Activated CD4-positive, alpha-beta T cell treated with anti-CD3 and anti-CD28 coated beads for 36 hours (primary cell): ENCODE measurements around the gene ARHGEF11. TPM values are rescaled to one million over a fixed set of nuclear protein-coding genes. Genes with fewer than 3 reads are reported as not detected.

Experiments used
- ATAC-seq: fragments of 200-7000 bp; cut with Tn5 transposase; one replicate; pipeline ENCODE4 v1.10.0; 2021; ENCODE audit warnings: mild to moderate bottlenecking, moderate library complexity
- CTCF ChIA-PET: fragments of 350-600 bp; sonication (Branson Sonifier 250); formaldehyde crosslinking; loops from one replicate; lab custom pipeline; 2021; ENCODE audit warnings: antibody characterized with exemption; lab: Charles Lee
- POLR2A ChIA-PET: fragments of 350-600 bp; sonication (Branson Sonifier 250); formaldehyde crosslinking; loops from one replicate; lab custom pipeline; 2021; ENCODE audit warnings: antibody characterized with exemption, inconsistent platforms; lab: Charles Lee
- DNase-seq: peaks from one replicate; pipeline ENCODE4 v3.0.0-alpha.2; 2020
- H3K27ac Mint-ChIP-seq: one replicate; pipeline ENCODE4 v1.8.0; 2021; ENCODE audit warnings: mixed read lengths
- H3K27me3 Mint-ChIP-seq: one replicate; pipeline ENCODE4 v1.8.0; 2021; ENCODE audit warnings: mixed read lengths
- H3K36me3 Mint-ChIP-seq: one replicate; pipeline ENCODE4 v1.8.0; 2021; ENCODE audit warnings: low read depth, mixed read lengths
- H3K4me1 Mint-ChIP-seq: one replicate; pipeline ENCODE4 v1.8.0; 2021; ENCODE audit warnings: mixed read lengths
- H3K4me3 Mint-ChIP-seq: one replicate; pipeline ENCODE4 v1.8.0; 2021; ENCODE audit warnings: mild to moderate bottlenecking, moderate library complexity, mixed read lengths
- H3K9me3 Mint-ChIP-seq: one replicate; pipeline ENCODE4 v1.8.0; 2021; ENCODE audit warnings: low read depth, mixed read lengths
- intact Hi-C, 2 experiments: fragments of 100-400 bp; cut with DNase I in 1 of 2; cut with micrococcal nuclease in 1 of 2; formaldehyde crosslinking; loops; one replicate each; pipeline versions ENCODE4 v1.14.2 to v1.15.1; 2022 to 2024; cut with DNase I, micrococcal nuclease
- total RNA-seq, 2 experiments: library from RNA; stranded (reverse); gene quantifications; one replicate each; pipeline ENCODE4 v1.2.3, GENCODE V29; 2021

Gene ARHGEF11
- total RNA-seq, 2 experiments from 2014 or later = 3.5 to 4.8 TPM

- Mint-ChIP-seq H3K36me3 (no peaks in the 10 kb centered on the region), H3K9me3 (no peaks in the 10 kb centered on the region), H3K4me1 (peaks cover 14% of the 10 kb centered on the region), H3K27ac (no peak overlapping the region), H3K4me3 (no peak overlapping the region), H3K27me3 (peaks cover 43% of the 10 kb centered on the region)
- ATAC-seq (no peak), DNase-seq (no peak)
- intact Hi-C loops = loop anchor here in 1 of 2 experiments (5.0 kb wide), 1 partner anchor 68 kb away; no protein-coding TSS in a partner anchor
- CTCF ChIA-PET = no interaction called here
- POLR2A ChIA-PET = no interaction called here
Observed at GRCh38 chr1:156894001-156894400, 151.5 kb downstream of the ARHGEF11 start.

DNA sequence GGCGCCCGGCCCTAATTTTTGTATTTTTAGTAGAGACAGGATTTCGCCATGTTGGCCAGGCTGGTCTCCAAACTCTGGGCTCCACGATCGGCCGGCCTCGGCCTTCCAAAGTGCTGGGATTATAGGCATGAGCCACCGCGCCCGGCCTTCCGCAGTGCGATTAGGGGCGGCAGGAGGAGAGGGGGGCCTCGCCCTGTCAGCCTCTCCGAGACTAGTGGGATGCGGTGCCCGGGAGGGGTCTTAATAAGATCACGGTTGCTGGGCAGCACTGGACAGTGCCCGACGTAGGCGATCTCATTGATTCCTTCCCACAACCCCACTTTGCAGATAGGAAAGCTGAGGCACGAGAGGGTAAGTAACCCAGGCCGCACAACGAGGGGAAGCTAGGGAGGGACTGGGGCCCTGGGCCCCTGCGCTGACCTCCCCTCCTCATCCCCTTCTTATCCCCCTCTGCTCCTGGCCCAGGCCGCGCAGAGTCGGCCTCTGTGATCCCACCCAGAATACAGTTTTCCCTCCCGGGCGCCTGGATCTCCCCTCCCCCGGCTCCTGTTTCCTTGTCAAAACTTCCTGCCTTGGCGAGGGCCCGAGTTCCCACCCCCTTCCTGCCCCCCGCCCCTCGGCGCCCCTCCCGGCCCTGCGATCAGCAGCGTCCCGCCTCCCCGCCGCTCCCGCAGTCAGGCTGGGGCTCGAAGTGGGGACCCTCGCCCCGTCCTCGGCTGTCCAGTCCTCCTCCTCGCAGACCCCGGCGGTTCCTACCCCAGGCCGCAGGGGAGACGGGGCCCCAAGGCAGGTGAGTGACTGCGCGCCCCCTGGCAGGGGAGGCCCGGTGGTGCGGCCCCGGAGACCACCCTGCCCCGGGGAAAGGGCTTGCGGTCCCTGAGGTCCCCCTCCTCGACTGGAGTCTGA lies 152.2 kb downstream of the ARHGEF11 start, which contains the start of gene PEAR1:
Gene PEAR1, plus strand, starts transcription at position 671 of the 906 bp plus-strand sequence. CDS start 10,209 bp downstream, outside the sequence.
- peak within 1 kb of the TSS; percentile 55 for H3K4me3 Mint-ChIP-seq
- H3K27ac Mint-ChIP-seq = no peak within 1 kb of the TSS
- ATAC-seq (no peak), DNase-seq (no peak)
- peaks cover 42% of the 10 kb centered on the region for H3K27me3 Mint-ChIP-seq
- ChIA-PET POLR2A (no interaction called here), CTCF (interaction anchor here (0.6 to 5.3 kb wide), 14 partner anchors 8 to 214 kb away, joined by 3 to 76 read pairs (median 4); partner anchors contain the start of genes INSRR and NTRK1)
- H3K9me3 Mint-ChIP-seq = no peaks in the 10 kb centered on the region
- H3K36me3 Mint-ChIP-seq = no peaks in the 10 kb centered on the region
- peaks cover 14% of the 10 kb centered on the region for H3K4me1 Mint-ChIP-seq
- intact Hi-C loops = loop anchor here in 1 of 2 experiments (5.0 kb wide), 1 partner anchor 69 kb away; no protein-coding TSS in a partner anchor

- DNase-seq = peak; percentile 95
- intact Hi-C loops = loop anchor here (1.0 to 5.0 kb wide), 5 partner anchors 28 to 70 kb away; partner anchors contain the start of gene LRRC71 (in 1 of the 2)
- Mint-ChIP-seq H3K27me3 (peaks cover 39% of the 10 kb centered on the region), H3K27ac (no peak overlapping the region), H3K36me3 (no peaks in the 10 kb centered on the region), H3K4me3 (peak overlapping the region; percentile 55), H3K4me1 (peaks cover 14% of the 10 kb centered on the region), H3K9me3 (no peaks in the 10 kb centered on the region)
- ATAC-seq = peak; percentile 97
- POLR2A ChIA-PET = no interaction called here
- CTCF ChIA-PET = interaction anchor here (0.6 to 5.3 kb wide), 28 partner anchors 9 to 1126 kb away, joined by 3 to 76 read pairs (median 4); partner anchors contain the start of genes INSRR and NTRK1
Observed at GRCh38 chr1:156892190-156893047, 153.1 kb downstream of the ARHGEF11 start.

DNA sequence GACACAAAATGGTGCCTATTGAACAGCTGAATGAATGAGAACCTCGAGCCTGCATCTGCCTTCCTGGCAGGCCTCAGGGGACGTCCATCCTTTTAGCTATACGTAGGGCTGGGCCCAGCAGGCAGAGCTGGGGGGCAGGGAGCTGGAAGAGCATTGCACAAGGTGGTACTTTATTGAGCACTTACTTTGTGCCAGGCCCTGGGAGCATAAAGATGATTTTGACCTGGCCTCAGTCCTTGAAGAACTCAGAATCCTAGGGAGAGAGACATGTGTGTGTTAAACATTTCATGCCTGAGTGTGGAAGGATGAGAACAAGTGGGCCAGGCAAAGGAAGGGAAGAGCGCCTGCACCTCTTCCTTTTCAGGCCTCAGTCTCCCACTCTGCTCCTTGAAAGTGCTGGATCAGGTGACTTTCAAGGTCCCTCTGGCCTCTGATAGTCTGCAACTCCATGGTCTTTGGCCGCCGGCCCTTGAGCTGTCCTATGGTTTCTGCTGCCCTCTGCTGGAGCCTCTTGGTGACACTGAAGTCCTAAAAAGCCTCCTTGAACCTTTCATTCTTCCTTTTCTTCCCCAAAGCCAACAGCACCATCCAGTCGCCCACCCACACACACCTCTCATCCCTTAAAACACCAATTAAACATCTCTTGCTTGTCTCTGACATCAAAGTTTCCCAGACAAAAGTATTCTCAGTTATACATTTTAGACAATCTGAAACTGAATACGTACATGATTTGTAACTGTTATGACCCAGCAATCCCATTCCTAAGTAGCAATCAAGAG lies 155.6 kb downstream of the ARHGEF11 start:
- ChIA-PET POLR2A (interaction anchor here (0.6 kb wide), 1 partner anchor 164 kb away, joined by 3 read pairs; no protein-coding TSS in a partner anchor), CTCF (interaction anchor here (0.6 to 5.3 kb wide), 40 partner anchors 8 to 270 kb away, joined by 3 to 76 read pairs (median 4); partner anchors contain the start of genes INSRR, ISG20L2, METTL25B and NES)
- Mint-ChIP-seq H3K4me1 (peaks cover 14% of the 10 kb centered on the region), H3K36me3 (no peaks in the 10 kb centered on the region), H3K9me3 (no peaks in the 10 kb centered on the region), H3K27ac (no peak overlapping the region), H3K27me3 (peaks cover 41% of the 10 kb centered on the region), H3K4me3 (no peak overlapping the region)
- no peak for ATAC-seq
- peak; percentile 79 for DNase-seq
- intact Hi-C loops = loop anchor here (1.0 to 5.0 kb wide), 7 partner anchors 30 to 201 kb away; partner anchors contain the start of gene NTRK1 (in 1 of the 2)

GRCh38 chr1:156887734-156888133 lies 157.8 kb downstream of the ARHGEF11 start:
- no peak for DNase-seq
- CTCF ChIA-PET = interaction anchor here (1.1 to 3.6 kb wide), 5 partner anchors 9 to 49 kb away, joined by 3 to 32 read pairs (median 3); no protein-coding TSS in a partner anchor
- Mint-ChIP-seq H3K4me3 (no peak overlapping the region), H3K36me3 (no peaks in the 10 kb centered on the region), H3K27me3 (peaks cover 30% of the 10 kb centered on the region), H3K27ac (no peak overlapping the region), H3K9me3 (no peaks in the 10 kb centered on the region), H3K4me1 (peaks cover 8% of the 10 kb centered on the region)
- intact Hi-C loops = no loop called here
- POLR2A ChIA-PET = no interaction called here
- ATAC-seq = no peak

- no peak for ATAC-seq
- Mint-ChIP-seq H3K36me3 (no peaks in the 10 kb centered on the region), H3K4me1 (peaks cover 8% of the 10 kb centered on the region), H3K9me3 (no peaks in the 10 kb centered on the region), H3K27me3 (peaks cover 30% of the 10 kb centered on the region), H3K4me3 (no peak overlapping the region), H3K27ac (no peak overlapping the region)
- ChIA-PET POLR2A (no interaction called here), CTCF (interaction anchor here (1.1 to 3.6 kb wide), 6 partner anchors 9 to 91 kb away, joined by 3 to 32 read pairs (median 3); no protein-coding TSS in a partner anchor)
- DNase-seq = no peak
- intact Hi-C loops = no loop called here
Observed at GRCh38 chr1:156887317-156887716, 158.2 kb downstream of the ARHGEF11 start.

GRCh38 chr1:156886583-156887281 lies 158.8 kb downstream of the ARHGEF11 start:
- Mint-ChIP-seq H3K27me3 (peaks cover 31% of the 10 kb centered on the region), H3K36me3 (no peaks in the 10 kb centered on the region), H3K4me1 (peaks cover 3% of the 10 kb centered on the region), H3K4me3 (no peak overlapping the region), H3K27ac (no peak overlapping the region), H3K9me3 (no peaks in the 10 kb centered on the region)
- ChIA-PET CTCF (interaction anchor here (1.1 to 1.4 kb wide), 5 partner anchors 8 to 90 kb away, joined by 3 to 4 read pairs (median 3); no protein-coding TSS in a partner anchor), POLR2A (no interaction called here)
- ATAC-seq = no peak
- intact Hi-C loops = no loop called here
- DNase-seq = no peak

DNA sequence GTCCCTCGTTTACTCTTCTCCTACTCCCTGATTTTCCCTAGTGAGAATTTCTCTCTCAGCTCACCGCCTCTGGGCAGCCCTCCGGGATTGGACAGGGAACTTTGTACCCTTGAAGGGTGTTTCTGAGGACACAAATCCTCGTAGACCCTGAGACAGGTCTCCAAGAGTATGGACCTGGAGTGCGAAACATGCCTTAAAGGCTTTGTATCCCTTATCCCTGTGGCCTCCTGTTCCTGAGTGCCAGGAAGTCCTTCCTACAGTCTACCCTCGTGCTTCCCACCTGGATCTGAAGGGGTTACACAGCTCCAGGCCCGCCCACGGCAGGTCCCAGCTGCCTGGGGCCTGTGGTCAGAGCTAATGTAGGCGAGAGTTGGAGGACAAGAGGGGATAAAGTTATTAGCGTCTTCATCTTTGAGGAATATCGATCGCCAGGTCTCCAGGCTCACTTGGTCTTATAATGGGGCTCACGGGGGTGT lies 159.6 kb downstream of the ARHGEF11 start:
- no peak overlapping the region for H3K27ac Mint-ChIP-seq
- no peak overlapping the region for H3K4me3 Mint-ChIP-seq
- ATAC-seq (no peak), DNase-seq (no peak)
- no peaks in the 10 kb centered on the region for H3K36me3 Mint-ChIP-seq
- H3K9me3 Mint-ChIP-seq = no peaks in the 10 kb centered on the region
- intact Hi-C loops = no loop called here
- H3K4me1 Mint-ChIP-seq = peaks cover 2% of the 10 kb centered on the region
- ChIA-PET CTCF (interaction anchor here (1.3 to 1.6 kb wide), 3 partner anchors 9 to 160 kb away, joined by 3 to 4 read pairs (median 4); no protein-coding TSS in a partner anchor), POLR2A (no interaction called here)
- peaks cover 24% of the 10 kb centered on the region for H3K27me3 Mint-ChIP-seq

DNA sequence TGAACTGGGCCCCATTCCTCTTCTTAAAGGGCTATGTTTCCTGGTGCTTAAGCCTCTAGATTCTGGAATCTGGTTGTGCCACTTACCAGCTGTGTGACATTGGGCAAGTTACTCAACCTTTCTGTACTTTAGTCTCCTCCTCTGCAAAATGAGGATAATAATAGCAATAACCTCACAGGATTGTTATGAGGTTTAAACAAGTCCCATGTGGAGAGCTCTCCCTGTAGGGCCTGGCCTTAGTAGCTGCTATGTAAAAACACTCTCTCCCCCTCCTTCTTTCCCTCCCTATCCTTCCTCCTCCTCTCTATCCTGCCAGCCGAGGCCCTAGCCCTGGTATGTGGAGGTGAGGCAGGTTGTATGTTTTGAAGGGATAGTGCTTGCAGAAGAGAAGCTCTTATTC lies 160.2 kb downstream of the ARHGEF11 start:
- Mint-ChIP-seq H3K27me3 (peaks cover 19% of the 10 kb centered on the region), H3K36me3 (no peaks in the 10 kb centered on the region), H3K27ac (no peak overlapping the region), H3K9me3 (no peaks in the 10 kb centered on the region), H3K4me3 (no peak overlapping the region), H3K4me1 (peaks cover 2% of the 10 kb centered on the region)
- DNase-seq (no peak), ATAC-seq (no peak)
- CTCF ChIA-PET = interaction anchor here (1.3 to 1.6 kb wide), 2 partner anchors 9 to 159 kb away, joined by 4 read pairs; no protein-coding TSS in a partner anchor
- POLR2A ChIA-PET = no interaction called here
- intact Hi-C loops = no loop called here
